B cell (primary cell): ENCODE measurements around the gene ARHGEF7. TPM values are rescaled to one million over a fixed set of nuclear protein-coding genes. Genes with fewer than 3 reads are reported as not detected.

Source experiments
- ATAC-seq: fragments of 200-7000 bp; cut with Tn5 transposase; one replicate; pipeline ENCODE4 v1.10.0; 2021; ENCODE audit warnings: low read depth, mild to moderate bottlenecking, moderate number of reproducible peaks, moderate library complexity
- CTCF ChIA-PET: fragments of 350-600 bp; sonication (Branson Sonifier 250); formaldehyde crosslinking; loops from one replicate; lab custom pipeline; 2021; ENCODE audit warnings: antibody characterized with exemption, inconsistent platforms; lab: Charles Lee
- POLR2A ChIA-PET: fragments of 350-600 bp; sonication (Branson Sonifier 250); formaldehyde crosslinking; loops from one replicate; lab custom pipeline; 2021; ENCODE audit warnings: antibody characterized with exemption; lab: Charles Lee
- DNase-seq: peaks from one replicate; pipeline ENCODE4 v3.0.0; 2013
- H2AFZ ChIP-seq: 2 replicates; pipeline ENCODE4 v1.6.1; 2012; ENCODE audit warnings: mild to moderate bottlenecking, low read depth, low read length; ENCODE audit not compliant: insufficient read depth, poor library complexity, severe bottlenecking
- H3K27ac ChIP-seq, 2 donors: 1 replicate in 1 of 2; 2 replicates in 1 of 2; pipeline ENCODE4 v1.5.1; 2012 to 2013; ENCODE audit warnings: low read length in 2 of 2, mild to moderate bottlenecking in 2 of 2, moderate library complexity in 1 of 2
- H3K27me3 ChIP-seq, 4 experiments: fragments of 200-600 bp in 1 of 4; sonication (generic) in 1 of 4; replicated peaks in 1 of 4; 1 replicate in 2 of 4; 2 replicates in 2 of 4; pipeline versions ENCODE4 v1.6.1 to v1.7.0; 2013 to 2016; ENCODE audit warnings: low read length in 3 of 4, mild to moderate bottlenecking in 2 of 4, mixed read lengths in 1 of 4, moderate library complexity in 1 of 4; ENCODE audit not compliant: insufficient read depth in 4 of 4, control insufficient read depth in 3 of 4; ENCODE audit errors: control extremely low read depth in 1 of 4
- H3K36me3 ChIP-seq, 2 experiments: replicated peaks in 1 of 2; 1 replicate in 1 of 2; 2 replicates in 1 of 2; pipeline versions ENCODE4 v1.6.1 to v1.7.1; 2013; ENCODE audit warnings: low read length in 1 of 2; ENCODE audit not compliant: insufficient read depth in 2 of 2, control insufficient read depth in 1 of 2; ENCODE audit errors: control extremely low read depth in 1 of 2, extremely low read depth in 1 of 2
- H3K4me1 ChIP-seq, 2 donors: fragments of 200-600 bp in 1 of 2; sonication (generic) in 1 of 2; 1 replicate in 1 of 2; 2 replicates in 1 of 2; pipeline versions ENCODE4 v1.5.1 to v1.6.1; 2013 to 2017; ENCODE audit warnings: low read length in 2 of 2; ENCODE audit not compliant: control insufficient read depth in 2 of 2, insufficient read depth in 2 of 2
- H3K4me2 ChIP-seq: replicated peaks from 2 replicates; pipeline ENCODE3; 2012; ENCODE audit warnings: mild to moderate bottlenecking, low read depth, low read length; ENCODE audit not compliant: poor library complexity, severe bottlenecking
- H3K4me3 ChIP-seq, 5 experiments: fragments of 200-600 bp in 1 of 5; sonication (generic) in 1 of 5; 1 replicate in 3 of 5; 2 replicates in 2 of 5; pipeline versions ENCODE4 v1.5.1 to v1.7.0; 2011 to 2016; ENCODE audit warnings: low read length in 4 of 5, mild to moderate bottlenecking in 4 of 5, low read depth in 2 of 5, control low read depth in 1 of 5, moderate library complexity in 1 of 5; ENCODE audit not compliant: insufficient read depth in 1 of 5; ENCODE audit errors: control extremely low read depth in 1 of 5, extremely low read depth in 1 of 5
- H3K79me2 ChIP-seq: fragments of 200-600 bp; sonication (generic); one replicate; pipeline ENCODE4 v1.6.0; 2016; ENCODE audit warnings: low read length; ENCODE audit not compliant: control insufficient read depth, insufficient read depth
- H3K9ac ChIP-seq: fragments of 200-600 bp; sonication (generic); 2 replicates; pipeline ENCODE4 v1.6.1; 2017; ENCODE audit warnings: mild to moderate bottlenecking, low read length, moderate library complexity
- H3K9me3 ChIP-seq, 3 donors: one replicate each; pipeline versions ENCODE4 v1.6.1 to v1.7.1; 2013; ENCODE audit warnings: low read length in 2 of 3; ENCODE audit not compliant: control insufficient read depth in 2 of 3, insufficient read depth in 1 of 3; ENCODE audit errors: control extremely low read depth in 1 of 3
- H4K20me1 ChIP-seq: 2 replicates; pipeline ENCODE4 v1.6.0; 2012; ENCODE audit warnings: mild to moderate bottlenecking, low read length; ENCODE audit not compliant: insufficient read depth, control insufficient read depth, poor library complexity, severe bottlenecking
- H3K27ac Mint-ChIP-seq: one replicate; pipeline ENCODE4 v1.8.0; 2021; ENCODE audit warnings: mixed read lengths
- H3K27me3 Mint-ChIP-seq: one replicate; pipeline ENCODE4 v1.8.0; 2021; ENCODE audit warnings: mixed read lengths
- H3K4me1 Mint-ChIP-seq: one replicate; pipeline ENCODE4 v1.8.0; 2021; ENCODE audit warnings: mixed read lengths
- H3K4me3 Mint-ChIP-seq: one replicate; pipeline ENCODE4 v1.8.0; 2021; ENCODE audit warnings: mixed read lengths
- H3K9me3 Mint-ChIP-seq: one replicate; pipeline ENCODE4 v1.8.0; 2022; ENCODE audit warnings: mixed read lengths; ENCODE audit not compliant: insufficient read depth
- EZH2 ChIP-seq: IDR thresholded peaks from 2 replicates; pipeline ENCODE4 v1.6.1; 2012; ENCODE audit warnings: borderline replicate concordance, low read depth, mild to moderate bottlenecking, moderate library complexity, low read length; ENCODE audit not compliant: insufficient read depth, poor library complexity, severe bottlenecking
- WGBS: methylation state at CpG from one replicate; pipeline ENCODE4 v1.1.5; 2013; ENCODE audit warnings: missing lambda C conversion rate; ENCODE audit not compliant: insufficient coverage; 5-methylcytosine and 5-hydroxymethylcytosine counted together
- intact Hi-C: fragments of 100-400 bp; cut with micrococcal nuclease; formaldehyde crosslinking; loops from one replicate; pipeline ENCODE4 v1.10.0; 2022
- polyA plus RNA-seq: library from polyadenylated mRNA; depleted of rRNA; stranded (reverse); fragments of >200 nt; gene quantifications from 2 replicates; pipeline ENCODE4 v1.2.3, GENCODE V29; 2012
- total RNA-seq, 2 donors: library from RNA; stranded (reverse); fragments of 120-200 nt in 1 of 2; gene quantifications; 1 replicate in 1 of 2; 2 replicates in 1 of 2; pipeline versions ENCODE4 v1.2.3 to v1.2.4, GENCODE V29; 2013 to 2022
- TF ChIP-seq, protein P1 (sequence below): fragments of 200-600 bp; IDR thresholded peaks from one replicate; pipeline ENCODE4 v1.8.0; 2022; ENCODE audit warnings: antibody characterized with exemption, mild to moderate bottlenecking

ARHGEF7 gene
- total and polyA plus RNA-seq, 2 donors (not counting 1 experiment from before 2014, with no cell fraction given) = 62.3 to 125 TPM

- WGBS = 94% methylated on average over 6 of the region's 8 CpGs
- Histone ChIP-seq H3K27me3 (peaks cover 0 to 24% (median 13%) of the 10 kb centered on the region in 4 experiments), H3K79me2 (no peaks in the 10 kb centered on the region), H3K36me3 (no peaks in the 10 kb centered on the region), H3K27ac (no peak overlapping the region), H4K20me1 (no peaks in the 10 kb centered on the region), H3K4me2 (no peak overlapping the region), H2AFZ (no peak overlapping the region), H3K9me3 (no peaks in the 10 kb centered on the region), H3K9ac (no peak overlapping the region), H3K4me3 (no peak overlapping the region), H3K4me1 (peaks cover 4 to 5% of the 10 kb centered on the region in 2 donors)
- no peak for ATAC-seq
- Mint-ChIP-seq H3K27me3 (peaks cover 52% of the 10 kb centered on the region), H3K9me3 (no peaks in the 10 kb centered on the region), H3K4me3 (no peak overlapping the region), H3K4me1 (peaks cover 4% of the 10 kb centered on the region), H3K27ac (no peak overlapping the region)
- intact Hi-C loops = no loop called here
- DNase-seq = no peak
- TF ChIP-seq EZH2 = no peak
- TF ChIP-seq, protein P1, sequence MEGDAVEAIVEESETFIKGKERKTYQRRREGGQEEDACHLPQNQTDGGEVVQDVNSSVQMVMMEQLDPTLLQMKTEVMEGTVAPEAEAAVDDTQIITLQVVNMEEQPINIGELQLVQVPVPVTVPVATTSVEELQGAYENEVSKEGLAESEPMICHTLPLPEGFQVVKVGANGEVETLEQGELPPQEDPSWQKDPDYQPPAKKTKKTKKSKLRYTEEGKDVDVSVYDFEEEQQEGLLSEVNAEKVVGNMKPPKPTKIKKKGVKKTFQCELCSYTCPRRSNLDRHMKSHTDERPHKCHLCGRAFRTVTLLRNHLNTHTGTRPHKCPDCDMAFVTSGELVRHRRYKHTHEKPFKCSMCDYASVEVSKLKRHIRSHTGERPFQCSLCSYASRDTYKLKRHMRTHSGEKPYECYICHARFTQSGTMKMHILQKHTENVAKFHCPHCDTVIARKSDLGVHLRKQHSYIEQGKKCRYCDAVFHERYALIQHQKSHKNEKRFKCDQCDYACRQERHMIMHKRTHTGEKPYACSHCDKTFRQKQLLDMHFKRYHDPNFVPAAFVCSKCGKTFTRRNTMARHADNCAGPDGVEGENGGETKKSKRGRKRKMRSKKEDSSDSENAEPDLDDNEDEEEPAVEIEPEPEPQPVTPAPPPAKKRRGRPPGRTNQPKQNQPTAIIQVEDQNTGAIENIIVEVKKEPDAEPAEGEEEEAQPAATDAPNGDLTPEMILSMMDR = no peak
- ChIA-PET CTCF (no interaction called here), POLR2A (no interaction called here)
These were observed 5.8 kb downstream of the ARHGEF7 start for GRCh38 chr13:111120913-111121312.

DNA sequence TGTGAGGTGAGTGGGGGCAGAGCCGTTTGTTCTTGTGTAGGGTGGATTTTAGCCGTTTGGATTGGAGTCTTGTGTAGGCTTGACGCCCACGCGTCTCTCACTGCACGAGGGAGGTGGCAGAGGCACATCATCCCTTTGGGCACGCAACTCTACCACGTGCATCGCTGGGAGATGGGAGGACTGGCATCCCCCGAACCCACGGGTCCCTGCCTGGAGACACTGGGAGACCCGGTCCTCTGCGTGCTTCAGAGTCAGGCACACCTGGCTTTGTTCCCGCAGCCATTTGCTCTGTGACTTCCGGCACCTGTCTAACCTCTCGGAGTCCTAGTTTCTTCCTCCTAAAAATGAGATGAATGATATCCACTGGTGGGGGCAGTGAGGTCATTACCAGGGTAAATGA, 6.4 kb downstream of the ARHGEF7 start:
- H3K27me3 Mint-ChIP-seq = peaks cover 46% of the 10 kb centered on the region

More for the DNA sequence above, 6.4 kb downstream of the ARHGEF7 start:
- no peak overlapping the region for H3K4me3 Mint-ChIP-seq
- no peaks in the 10 kb centered on the region for H3K79me2 ChIP-seq
- intact Hi-C loops = no loop called here
- H3K36me3 ChIP-seq = no peaks in the 10 kb centered on the region
- POLR2A ChIA-PET = no interaction called here
- no peak overlapping the region for H3K9ac ChIP-seq
- peaks cover 0 to 19% (median 9%) of the 10 kb centered on the region in 4 experiments for H3K27me3 ChIP-seq
- H3K9me3 ChIP-seq = no peaks in the 10 kb centered on the region
- ATAC-seq = no peak
- CTCF ChIA-PET = no interaction called here
- no peak overlapping the region for H3K4me3 ChIP-seq
- H3K4me1 Mint-ChIP-seq = no peaks in the 10 kb centered on the region
- no peaks in the 10 kb centered on the region for H3K4me1 ChIP-seq
- no peak overlapping the region for H2AFZ ChIP-seq
- no peak overlapping the region for H3K27ac ChIP-seq
- no peak for DNase-seq
- no peaks in the 10 kb centered on the region for H4K20me1 ChIP-seq
- H3K9me3 Mint-ChIP-seq = no peaks in the 10 kb centered on the region
- TF ChIP-seq EZH2 = no peak
- TF ChIP-seq, protein P1 = no peak
- H3K4me2 ChIP-seq = no peak overlapping the region
- no peak overlapping the region for H3K27ac Mint-ChIP-seq
- WGBS = 89% methylated on average over 15 of the region's 16 CpGs
